Activated CD8-positive, alpha-beta memory T cell treated with anti-CD3 and anti-CD28 coated beads, Interleukin-2, amount 50 U/mL, for 24 hours (primary cell): ENCODE data around the gene ZNF91.
A peak's percentile ranks its signal among the peaks of the same experiment; 100 is the strongest.
"Not testable (repeated sequence)": the region's sequence is repeated elsewhere in the genome, so short reads cannot be mapped to it uniquely, and the experiment has no call there.

Experiments
- DNase-seq: peaks from one replicate; pipeline ENCODE4 v3.0.0-alpha.2; 2020; ENCODE audit errors: extremely low read depth

ZNF91 gene

DNA sequence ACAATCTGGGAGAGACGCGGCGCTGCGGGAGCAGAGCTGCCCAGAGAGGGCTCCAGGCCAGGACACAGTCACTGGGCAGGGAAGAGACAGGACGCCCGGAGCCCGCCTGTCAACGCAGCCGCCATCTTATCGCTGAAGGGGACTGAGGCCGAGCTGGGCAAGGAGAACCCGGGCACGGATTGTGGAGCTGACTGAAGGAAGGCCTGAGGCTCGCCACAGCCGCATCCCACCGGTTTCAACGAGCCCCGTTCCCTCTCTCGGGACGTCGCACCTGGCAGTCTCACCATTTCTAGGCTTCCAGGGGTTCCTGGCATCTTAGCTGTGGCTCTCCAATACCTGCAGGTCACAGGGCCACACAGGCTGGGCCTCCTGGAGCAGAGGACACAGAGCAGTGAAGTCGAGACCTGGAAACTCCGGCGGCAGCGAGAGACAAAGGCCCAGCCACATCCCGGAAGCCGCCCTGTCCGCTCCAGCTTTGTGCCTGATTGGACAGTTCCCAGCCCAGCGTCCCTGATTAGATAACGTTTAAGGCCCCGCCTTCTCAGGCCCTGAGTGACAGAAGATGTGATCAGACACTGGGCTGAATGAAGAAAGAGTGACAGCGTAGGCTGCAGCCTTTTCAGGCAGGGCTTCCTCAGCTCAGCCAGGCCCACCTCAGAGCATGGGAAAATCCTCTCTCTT is at the start of gene ZNF91:
Gene ZNF91, minus strand, starts transcription at position 431 of the 681 bp plus-strand sequence. Its CDS starts 117 bp downstream, at position 314.
- peak; percentile 86 for DNase-seq

DNA sequence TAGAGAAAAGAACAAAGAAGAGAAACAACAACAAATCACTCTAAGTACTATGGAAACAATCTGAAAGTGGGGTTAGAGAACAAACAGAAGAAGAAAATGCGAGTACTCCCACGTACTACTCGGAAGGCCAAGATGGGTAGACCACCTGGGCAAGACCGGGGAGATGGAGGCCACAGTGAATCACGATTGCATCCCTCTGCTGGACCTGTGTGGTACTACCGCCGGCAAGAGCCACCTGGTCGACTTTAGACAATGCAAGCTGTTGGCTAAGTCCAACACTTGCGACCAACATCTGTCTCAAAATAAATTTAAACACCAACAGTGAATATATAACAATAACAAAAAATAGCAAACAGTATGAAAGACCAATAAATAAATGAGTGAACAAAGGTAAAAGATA is 45.5 kb upstream of the ZNF91 start:
- DNase-seq, result no peak

DNA sequence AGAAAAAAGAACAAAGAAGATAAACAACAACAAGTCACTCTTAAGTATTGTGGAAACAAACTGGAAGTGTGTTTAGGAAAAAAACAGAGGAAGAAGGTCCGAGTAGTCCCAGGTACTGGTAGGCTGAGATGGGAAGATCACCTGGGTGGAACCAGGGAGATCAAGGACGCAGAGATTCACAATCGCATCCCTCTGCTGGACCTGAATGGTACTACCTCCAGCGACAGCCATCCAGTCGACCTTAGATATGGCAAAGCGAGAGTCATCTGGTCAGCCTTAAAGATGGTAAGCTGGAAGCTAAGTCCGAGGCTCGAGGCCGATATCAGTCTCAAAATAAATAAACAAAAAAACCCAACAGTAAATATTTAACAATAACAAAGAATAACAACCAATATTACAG is 44.9 kb upstream of the ZNF91 start:
- no peak for DNase-seq

DNA sequence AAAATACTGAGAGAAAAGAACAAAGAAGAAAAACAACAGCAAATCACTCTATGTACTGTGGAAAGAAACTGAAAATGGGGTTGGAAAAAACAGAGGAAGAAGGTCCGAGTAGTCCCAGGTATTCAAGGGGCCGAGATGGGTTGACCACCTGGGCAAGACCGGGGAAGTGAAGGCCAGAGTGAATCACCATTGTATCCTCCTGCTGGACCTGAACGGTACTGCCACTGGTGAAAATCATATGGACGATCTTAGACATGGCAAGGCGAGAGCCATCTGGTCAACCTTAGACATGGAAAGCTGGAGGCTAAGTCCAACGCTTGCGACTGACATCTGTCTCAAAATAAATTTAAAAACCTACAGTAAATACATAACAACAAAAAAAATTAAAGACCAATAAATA is 44.4 kb upstream of the ZNF91 start:
- DNase-seq, result no peak

DNA sequence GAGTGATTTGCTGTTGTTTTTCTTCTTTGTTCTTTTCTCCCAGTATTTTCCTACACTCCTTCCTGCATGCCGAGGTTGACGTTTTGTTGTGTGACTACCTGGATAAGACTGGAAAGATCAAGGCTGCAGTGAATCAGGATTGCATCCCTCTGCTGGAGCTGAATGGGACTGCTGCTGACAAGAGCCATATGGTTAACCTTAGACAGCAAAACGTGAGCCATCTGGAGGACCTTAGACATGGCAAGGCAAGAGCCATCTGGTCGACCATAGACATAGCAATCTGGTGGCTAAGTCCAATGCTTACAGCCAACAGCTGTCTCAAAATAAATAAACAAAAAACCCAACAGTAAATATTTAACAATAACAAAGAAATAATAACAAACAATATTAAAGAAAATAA is 42.6 kb upstream of the ZNF91 start:
- DNase-seq, result no peak

DNA sequence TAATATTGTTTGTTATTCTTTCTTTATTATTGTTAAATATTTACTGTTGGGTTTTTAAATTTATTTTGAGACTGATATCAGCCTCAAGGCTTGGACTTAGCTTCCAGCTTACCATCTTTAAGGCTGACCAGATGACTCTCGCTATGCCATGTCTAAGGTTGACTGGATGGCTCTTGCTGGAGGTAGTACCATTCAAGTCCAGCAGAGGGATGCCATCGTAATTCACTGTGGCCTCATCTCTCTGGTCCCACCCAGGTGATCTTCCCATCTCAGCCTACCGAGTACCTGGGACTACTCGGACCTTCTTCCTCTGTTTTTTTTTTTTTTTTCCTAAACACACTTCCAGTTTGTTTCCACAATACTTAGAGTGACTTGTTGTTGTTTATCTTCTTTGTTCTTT is 41.7 kb upstream of the ZNF91 start:
- no peak for DNase-seq

DNA sequence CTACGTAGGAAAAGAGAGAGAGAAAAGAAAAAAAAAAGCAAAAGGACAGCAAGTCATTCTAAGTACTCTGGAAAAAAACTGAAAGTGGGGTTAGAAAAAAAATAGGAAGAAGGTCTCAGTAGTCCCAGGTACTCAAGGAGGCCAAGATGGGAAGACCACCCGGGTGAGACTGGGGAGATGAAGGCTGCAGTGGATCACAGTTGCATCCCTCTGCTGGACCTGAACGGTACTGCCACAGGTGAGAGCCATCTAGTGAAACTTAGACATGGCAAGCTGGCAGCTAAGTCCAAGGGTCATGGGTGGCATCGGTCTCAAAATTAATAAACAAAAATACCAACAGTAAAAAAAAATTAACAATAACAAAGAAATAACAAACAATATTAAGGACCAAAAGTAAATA is 41.0 kb upstream of the ZNF91 start:
- DNase-seq, result no peak

DNA sequence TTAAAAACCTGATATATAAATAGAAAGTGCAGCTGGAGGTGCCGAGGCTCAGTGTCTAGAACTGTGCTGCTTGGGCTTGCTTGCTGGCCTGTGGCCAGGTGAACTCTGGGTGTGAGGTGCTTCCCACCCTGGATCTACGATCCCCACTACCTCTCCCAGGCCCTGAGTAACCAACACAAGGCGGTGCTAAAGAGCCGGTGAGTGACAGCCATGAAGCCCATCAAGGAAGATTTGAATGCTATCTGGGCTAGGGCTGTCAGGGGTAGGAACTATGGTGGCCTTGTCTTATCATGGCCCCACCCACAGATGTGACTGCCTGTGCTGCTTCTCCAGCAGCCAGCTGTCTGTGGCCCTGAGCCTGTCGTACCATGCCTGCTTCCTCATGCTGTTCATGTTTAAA is 25.6 kb upstream of the ZNF91 start:
- DNase-seq, result no peak

DNA sequence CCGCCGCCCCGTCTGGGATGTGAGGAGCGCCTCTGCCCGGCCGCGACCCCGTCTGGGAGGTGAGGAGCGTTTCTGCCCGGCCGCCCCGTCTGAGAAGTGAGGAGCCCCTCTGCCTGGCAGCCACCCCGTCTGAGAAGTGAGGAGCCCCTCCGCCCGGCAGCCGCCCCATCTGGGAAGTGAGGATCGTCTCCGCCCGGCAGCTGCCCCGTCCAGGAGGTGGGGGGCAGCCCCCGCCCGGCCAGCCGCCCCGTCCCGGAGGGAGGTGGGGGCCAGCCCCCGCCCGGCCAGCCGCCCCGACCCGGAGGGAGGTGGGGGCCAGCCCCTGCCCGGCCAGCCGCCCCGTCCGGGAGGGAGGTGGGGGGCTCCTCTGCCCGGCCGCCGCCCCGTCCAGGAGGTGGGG is 24.0 kb upstream of the ZNF91 start:
- DNase-seq, result not testable (repeated sequence)

DNA sequence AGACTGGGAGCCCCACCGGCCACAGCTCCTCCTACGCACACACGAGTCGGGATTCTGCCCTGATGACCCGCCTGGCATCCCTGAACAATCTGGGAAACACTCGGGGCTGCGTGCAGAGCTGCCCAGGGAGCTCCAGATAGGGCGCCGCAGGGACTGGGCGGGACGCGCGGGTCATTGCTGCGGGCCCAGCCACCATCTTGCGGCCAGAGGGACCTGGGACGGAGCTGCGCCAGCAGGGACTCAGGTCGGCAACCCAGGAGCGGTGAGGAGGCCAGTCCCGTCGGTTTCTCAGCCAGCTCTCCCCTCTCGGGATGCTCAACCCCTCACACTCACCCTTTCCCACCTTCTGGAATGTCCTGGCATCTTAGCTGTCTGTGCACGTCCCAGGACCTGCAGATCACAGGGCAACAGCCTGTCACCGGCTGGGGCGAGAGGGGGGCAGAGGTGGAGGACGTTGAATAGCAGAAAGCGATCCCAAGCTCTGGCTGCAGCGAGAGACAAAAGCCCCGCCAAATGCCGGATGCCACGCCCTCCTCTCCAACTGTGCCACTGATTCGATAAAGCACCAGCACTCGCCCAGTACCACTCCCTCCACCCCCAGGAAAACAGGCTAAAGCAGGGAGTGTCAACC is 20.4 kb upstream of the ZNF91 start:
- no peak for DNase-seq

DNA sequence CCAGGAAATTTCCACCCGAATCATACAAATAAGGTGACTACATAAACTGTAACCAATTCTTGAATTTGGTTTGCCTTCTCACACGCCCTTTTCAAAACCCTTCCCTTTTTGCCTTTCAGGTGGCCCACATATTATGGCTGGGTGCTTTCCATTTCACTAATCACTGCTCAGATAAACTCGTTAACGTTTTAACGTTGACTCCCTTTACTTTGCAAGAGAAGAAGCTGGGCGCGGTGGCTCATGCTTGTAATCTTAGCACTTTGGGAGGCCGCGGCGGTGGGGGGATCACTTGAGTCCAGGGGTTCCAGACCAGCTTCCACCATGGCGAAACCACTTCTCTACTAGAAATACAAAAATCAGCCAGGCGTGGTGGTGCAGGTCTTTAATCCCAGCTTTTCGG is 19.8 kb upstream of the ZNF91 start:
- DNase-seq, result no peak

DNA sequence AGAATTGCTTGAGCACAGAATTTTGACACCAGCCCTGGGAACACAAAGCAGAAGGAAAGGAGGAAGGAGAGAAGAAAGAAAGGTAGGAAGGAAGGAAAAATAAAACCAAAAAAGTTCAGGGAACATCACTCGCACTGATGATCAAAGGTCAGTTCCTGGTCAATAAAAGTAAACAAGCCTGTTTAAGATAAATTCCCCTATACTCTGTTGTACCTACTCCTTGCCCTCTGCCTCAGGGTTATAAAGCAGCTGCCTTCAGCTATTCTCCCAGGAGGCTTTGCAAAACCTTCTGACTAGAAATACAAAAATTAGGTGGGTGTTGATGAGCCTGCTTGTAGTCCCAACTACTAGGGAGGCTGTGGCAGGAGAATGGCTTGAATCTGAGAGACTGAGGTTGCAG is 14.9 kb upstream of the ZNF91 start:
- no peak for DNase-seq

DNA sequence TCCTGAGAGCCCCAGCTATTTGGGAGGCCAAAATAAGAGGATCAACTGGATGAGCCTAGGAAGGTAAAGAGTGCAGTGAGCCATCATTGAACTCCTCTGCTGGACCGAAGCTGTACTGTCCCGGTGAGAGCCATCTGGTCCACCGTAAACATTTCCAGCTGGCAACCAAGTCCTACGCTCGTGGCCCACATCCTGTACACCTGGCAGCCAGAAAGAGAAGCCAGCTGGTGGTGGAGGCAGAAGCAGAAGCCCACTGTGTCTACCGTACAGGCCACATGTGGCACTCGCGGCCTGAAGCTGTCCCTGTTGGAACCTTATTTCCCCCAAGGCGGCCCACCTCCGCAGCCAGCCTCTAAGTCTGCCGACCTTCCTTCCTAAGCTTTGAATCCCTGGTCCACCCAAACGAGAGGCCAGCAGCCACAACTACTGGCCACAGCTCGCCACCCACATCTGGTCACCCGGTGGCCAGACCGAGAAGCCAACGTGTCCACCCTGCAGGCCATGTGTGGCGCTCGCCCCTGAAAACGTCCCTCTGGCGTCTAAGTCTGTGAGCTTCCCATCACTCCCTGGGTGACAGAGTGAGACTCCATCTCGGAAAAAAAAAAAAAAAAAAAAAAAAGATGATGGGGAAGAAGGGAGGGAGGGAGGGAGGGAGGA is 14.2 kb upstream of the ZNF91 start:
- DNase-seq, result no peak

DNA sequence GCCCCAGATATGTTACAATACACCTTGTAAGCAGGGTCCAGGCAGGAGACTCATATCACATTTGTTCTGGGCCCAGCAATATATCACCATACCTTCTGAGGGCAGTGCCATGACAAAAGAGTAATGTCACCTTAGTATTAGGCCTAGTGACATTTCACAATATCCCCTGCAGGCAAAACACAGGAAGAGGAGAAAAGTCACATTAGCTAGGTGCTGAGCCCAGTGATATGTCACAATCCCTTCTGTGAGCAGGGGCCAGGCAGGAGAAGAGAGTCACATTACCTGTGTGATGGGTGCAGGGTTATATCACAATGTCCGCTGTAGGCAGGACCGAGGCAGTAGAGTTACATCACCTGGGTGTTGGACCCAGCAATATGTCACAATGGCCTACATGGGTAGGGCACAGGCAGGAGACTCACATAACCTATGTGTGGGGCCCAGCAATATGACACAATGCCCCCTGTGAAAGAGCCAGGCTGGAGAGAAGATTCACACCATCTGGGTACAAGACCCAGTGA is 12.4 kb upstream of the ZNF91 start:
- DNase-seq, result no peak

DNA sequence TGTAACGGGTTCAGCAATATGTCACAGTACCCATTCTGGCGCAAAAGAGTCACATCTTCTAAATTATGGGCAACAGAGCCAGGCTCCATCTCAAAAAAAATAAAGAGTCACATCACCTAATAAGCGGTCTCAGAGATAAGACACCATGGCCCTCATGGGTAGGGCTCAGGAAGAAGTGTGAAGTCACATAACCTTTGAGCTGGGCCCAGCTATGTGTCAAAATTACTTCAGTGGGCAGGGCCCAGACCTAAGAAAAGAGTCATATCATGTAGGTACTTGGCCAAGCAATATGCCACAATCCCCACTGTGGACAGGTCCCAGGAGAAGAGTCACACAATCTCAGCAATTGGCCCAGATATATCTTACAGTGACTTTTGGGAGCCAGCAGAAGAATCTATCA is 11.4 kb upstream of the ZNF91 start:
- DNase-seq, result no peak

DNA sequence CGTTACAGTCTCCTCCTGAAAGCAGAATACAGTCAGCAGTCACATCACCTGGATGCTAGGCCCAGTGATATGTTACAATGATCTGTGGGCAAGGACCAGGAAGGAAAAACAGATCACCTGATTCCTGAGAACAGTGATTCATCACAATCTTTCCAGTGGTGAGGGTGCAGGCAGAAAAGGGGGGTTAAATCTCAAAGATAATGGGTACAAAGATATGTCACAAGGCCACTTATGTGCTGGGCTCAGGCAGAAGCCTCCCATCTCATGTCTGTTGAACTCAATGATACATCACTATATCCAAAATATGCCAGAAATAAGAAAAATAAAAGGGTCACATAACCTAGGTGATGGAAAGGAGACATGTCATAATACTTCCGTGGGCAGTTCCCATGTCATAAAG is 10.8 kb upstream of the ZNF91 start:
- no peak for DNase-seq

DNA sequence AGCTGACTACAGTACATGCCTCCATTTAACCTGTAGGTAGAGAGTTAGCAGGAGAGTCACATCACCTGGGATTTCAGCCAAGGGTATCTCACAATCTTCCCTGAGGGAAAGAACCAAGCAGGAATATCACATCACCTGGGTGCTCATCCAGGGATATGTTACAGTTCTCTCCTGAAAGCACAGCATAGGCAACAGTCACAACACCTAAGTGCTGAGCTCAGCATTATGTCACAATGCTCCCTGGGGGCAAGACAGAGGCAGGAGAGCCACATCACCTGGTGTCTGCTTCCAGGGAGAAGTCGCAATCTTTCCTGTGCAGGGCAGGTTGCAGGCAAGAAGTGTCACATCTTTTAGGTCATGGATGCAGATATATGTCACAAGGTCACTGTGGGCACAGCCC is 9.4 kb upstream of the ZNF91 start:
- no peak for DNase-seq

DNA sequence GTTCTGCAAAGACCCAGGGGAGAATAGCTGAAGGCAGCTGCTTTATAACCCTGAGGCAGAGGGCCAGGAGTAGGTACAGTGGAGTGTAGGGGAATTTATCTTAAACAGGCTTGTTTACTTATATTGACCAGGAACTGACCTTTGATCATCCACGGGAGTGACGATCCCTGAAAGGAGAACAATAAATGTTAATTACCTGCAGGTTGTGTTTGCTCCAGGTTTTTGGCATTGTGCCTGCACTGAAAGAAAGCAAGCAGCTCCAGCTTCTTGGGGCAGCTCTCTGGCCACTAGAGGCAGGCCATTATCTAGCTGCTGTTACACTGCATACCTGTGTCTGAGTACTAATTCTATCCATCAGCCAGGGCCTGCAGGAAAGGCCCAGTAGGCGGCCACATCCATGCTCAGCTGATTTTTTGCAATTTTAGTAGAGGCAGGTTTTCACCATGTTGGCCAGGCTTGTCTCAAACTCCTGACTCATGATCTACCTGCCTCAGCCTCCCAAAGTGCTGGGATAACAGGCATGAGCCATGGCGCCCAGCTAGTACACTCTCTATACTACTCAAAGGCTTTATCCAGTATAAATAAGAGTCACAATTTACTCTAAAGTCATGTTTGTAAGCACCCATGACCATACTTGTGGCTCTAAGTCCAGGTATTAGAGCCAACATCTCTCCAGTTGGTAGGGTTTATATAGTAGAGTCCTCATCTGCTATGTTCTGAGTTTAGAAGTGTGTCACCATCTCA is 8.5 kb upstream of the ZNF91 start:
- no peak for DNase-seq

DNA sequence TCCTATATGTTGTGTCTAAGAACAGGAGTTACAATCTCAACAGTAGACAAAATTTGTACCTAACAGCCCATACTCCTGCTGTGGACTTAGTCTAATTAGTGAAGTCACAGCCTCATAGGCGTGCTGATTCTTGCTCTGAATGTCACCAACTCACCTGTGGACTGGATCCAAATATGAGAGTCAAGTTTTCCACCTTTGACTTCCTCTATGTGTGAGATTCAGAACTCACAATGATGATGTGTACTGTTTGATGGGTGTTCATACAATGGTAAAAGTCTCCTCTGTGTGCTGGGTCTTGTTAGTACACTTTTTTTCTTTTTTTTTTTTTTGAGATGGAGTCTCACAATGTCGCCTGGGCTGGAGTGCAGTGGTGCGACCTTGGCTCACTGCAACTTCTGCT is 7.8 kb upstream of the ZNF91 start:
- no peak for DNase-seq

DNA sequence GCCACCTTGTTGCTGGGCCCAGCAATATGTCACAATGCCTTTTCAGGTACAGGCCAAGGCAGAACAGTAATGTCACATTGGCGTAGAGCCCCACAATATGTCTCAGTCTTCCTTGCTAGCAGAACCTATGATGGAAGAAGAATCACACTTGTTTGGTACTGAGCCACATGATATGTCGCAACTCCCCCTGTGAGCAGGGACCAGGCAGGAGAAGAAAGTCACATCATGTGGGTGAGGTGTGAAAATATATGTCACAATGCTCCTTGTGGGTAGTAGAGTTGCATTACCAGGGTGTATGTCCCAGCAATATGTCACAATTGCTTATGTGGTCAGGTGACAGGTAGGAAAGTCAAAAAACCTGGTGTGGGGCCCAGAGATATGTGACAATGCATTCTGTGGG is 7.1 kb upstream of the ZNF91 start:
- no peak for DNase-seq

DNA sequence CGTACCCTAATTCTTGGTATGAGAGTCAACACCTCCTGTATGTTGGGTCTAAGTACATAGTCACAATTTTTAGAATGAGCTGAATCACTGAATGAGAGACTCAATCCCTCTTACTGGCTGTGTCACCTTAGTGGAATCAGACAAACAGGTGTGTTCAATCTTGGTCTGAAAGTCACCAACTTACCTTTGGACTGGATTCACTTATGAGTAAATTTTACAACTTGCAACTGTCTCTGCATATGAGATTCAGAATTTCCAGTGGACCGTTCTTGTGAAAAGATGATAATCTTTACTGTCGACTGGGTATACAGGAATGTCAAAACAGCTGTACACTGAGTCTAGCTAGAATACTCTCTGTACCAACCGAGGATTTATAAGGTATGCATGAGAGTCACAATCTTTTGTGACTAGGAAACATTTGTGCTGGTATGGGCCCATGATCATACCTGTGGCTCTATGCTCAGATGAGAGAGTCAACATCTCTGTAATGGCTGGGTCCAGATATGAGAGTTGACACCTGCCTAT is 5.9 kb upstream of the ZNF91 start:
- DNase-seq, result no peak

DNA sequence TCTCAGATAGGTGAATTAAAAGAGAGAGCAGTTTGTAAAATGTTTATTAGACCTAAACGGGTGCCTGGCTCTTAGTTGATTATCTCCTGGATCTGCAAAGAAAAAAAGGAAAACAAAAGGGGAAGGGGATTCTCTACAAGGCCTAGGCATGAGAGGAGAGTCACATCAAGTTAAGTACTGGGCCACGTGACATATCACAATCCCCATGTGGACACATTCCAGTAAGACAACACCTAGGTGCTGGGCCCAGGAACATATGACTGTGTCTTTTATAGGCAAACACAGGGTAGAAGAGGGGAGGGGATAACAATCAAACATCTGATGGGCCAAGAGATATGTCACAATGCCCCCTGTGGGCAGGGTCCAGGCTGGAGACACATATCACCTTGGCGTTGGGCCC is 4.2 kb upstream of the ZNF91 start:
- DNase-seq, result no peak
